Measurements from ENCODE around the gene RNU7-1. TPM values are rescaled to one million over a fixed set of nuclear protein-coding genes. Genes with fewer than 3 reads are reported as not detected.

RNU7-1 gene
- total RNA-seq, 4 donors from 2014 or later = not detected

DNA sequence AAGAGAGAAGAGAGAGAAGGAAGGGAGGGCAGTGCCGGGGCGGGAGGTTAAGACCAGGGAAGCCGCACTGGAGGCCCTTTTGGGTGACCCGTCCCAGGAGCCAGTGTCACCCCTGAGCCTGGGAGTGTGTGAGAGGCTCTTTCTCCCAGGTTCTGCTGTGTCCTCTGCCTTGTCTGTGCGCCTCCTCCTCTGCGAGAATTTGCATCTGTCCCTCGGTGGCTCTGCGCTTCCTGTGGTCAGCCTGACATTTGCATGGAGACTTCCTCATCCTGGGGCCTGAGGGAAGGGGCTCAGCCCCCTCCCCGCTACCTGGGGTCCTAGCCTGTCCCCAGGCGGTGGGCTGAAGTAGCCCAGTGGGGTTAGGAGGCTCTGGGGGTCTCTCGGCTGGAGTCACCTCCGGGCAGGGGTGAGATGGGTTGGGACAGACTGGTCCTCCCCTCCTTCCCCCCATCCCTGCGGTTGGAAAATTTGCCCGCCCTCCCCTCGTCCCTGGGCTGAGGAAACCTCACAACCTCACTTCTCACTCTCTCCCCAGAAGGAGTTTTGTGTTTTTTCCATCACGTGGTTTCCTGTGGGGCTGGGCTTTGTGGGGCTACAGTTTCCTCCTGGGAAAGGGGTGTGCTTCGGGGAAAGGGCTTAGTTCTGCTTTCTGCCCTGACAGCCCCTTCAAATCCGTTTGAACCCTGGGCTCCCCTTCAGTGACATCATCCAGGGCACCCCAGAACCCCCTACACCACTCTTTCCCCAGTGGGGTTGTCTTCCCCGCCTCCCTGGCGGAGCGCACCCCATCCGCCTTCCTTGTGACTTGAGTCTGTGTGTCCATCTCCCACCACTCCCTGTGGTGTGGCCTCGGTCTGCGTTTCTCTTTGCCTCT lies 10.1 kb downstream of the RNU7-1 start:
- intact Hi-C loops (cut with DNase I) = no loop called here
- no peak overlapping the region for H3K4me3 ChIP-seq (replicated peaks in 1 of 3)
- no peaks in the 10 kb centered on the region for H3K36me3 ChIP-seq
- H3K9me3 ChIP-seq = no peaks in the 10 kb centered on the region
- H3K27me3 ChIP-seq = no peaks in the 10 kb centered on the region
- H3K4me1 ChIP-seq = peaks cover 0 to 7% of the 10 kb centered on the region in 2 donors
- H3K27ac ChIP-seq = peak overlapping the region in 2 of 3 donors; percentile 41 to 56
- no peak for DNase-seq
- 53 to 79% methylated on average over 19 to 23 of the region's 24 CpGs for WGBS, 2 donors
- TF ChIP-seq POLR2A (IDR thresholded peaks at IDR 0.05) = no peak
- TF ChIP-seq CTCF (IDR thresholded peaks at IDR 0.05) = no peak

DNA sequence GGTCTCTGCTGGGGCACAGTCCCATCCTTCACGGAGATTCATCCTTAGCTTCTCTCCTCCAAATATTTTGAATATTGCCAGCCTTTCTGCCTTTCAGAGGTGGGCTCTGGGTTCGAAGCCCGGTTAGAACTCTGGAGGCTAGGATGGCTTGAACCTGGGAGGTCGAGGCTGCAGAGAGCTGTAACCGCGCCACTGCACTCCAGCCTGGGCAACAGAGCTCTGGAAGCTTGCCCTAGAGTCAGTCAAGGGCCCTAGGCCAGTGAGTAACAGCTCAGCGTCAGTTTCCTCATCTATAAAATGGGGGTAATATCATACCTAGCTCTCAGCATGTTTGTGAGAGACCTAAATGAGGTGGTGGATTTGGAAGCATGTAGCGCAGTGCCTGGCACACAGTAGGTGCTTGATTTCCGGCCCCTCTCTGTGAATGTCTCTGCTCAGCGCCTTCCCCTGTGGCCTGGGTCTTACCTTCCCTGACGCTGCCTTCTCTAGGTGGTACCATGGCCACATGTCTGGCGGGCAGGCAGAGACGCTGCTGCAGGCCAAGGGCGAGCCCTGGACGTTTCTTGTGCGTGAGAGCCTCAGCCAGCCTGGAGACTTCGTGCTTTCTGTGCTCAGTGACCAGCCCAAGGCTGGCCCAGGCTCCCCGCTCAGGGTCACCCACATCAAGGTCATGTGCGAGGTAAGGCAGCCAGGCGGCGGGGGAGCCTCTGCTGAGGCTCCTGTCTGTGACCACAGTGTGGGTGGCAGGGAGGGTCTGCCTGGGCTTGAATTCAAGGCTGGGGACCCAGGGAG lies 10.9 kb downstream of the RNU7-1 start:
- Histone ChIP-seq H3K4me1 (peaks cover 0 to 9% of the 10 kb centered on the region in 2 donors), H3K4me3 (replicated peaks in 1 of 3) (no peak overlapping the region), H3K36me3 (no peaks in the 10 kb centered on the region), H3K9me3 (no peaks in the 10 kb centered on the region), H3K27ac (no peak overlapping the region), H3K27me3 (no peaks in the 10 kb centered on the region)
- TF ChIP-seq CTCF (IDR thresholded peaks at IDR 0.05) (no peak), POLR2A (IDR thresholded peaks at IDR 0.05) (no peak)
- intact Hi-C loops (cut with DNase I) = no loop called here
- 80 to 91% methylated on average over 6 to 18 of the region's 21 CpGs for WGBS, 2 donors
- no peak for DNase-seq

GRCh38 chr12:6955108-6956020 lies 11.7 kb downstream of the RNU7-1 start:
- H3K27ac ChIP-seq = no peak overlapping the region
- no peaks in the 10 kb centered on the region for H3K9me3 ChIP-seq
- no peak for DNase-seq
- TF ChIP-seq POLR2A (IDR thresholded peaks at IDR 0.05) (no peak), CTCF (IDR thresholded peaks at IDR 0.05) (no peak)
- H3K4me3 ChIP-seq (replicated peaks in 1 of 3) = no peak overlapping the region
- intact Hi-C loops (cut with DNase I) = no loop called here
- WGBS, 2 donors = 88 to 91% methylated on average over 16 to 21 of the region's 22 CpGs
- peaks cover 0 to 14% of the 10 kb centered on the region in 2 donors for H3K4me1 ChIP-seq
- H3K36me3 ChIP-seq = no peaks in the 10 kb centered on the region
- H3K27me3 ChIP-seq = no peaks in the 10 kb centered on the region

- DNase-seq = no peak
- no peak overlapping the region for H3K27ac ChIP-seq
- H3K27me3 ChIP-seq = no peaks in the 10 kb centered on the region
- no peak overlapping the region for H3K4me3 ChIP-seq (replicated peaks in 1 of 3)
- no peaks in the 10 kb centered on the region for H3K9me3 ChIP-seq
- 81 to 89% methylated on average over 16 to 28 of the region's 28 CpGs for WGBS, 2 donors
- no peak for TF ChIP-seq POLR2A (IDR thresholded peaks at IDR 0.05)
- TF ChIP-seq CTCF (IDR thresholded peaks at IDR 0.05) = no peak
- H3K36me3 ChIP-seq = no peaks in the 10 kb centered on the region
- intact Hi-C loops (cut with DNase I) = no loop called here
- H3K4me1 ChIP-seq = peaks cover 1 to 19% of the 10 kb centered on the region in 2 donors
Observed at GRCh38 chr12:6956021-6956727, 12.6 kb downstream of the RNU7-1 start.

All from thyroid gland (tissue), 4 donors.